NB4 (cell line): ENCODE results near the gene SELP.
"Not testable (repeated sequence)": the region's sequence is repeated elsewhere in the genome, so short reads cannot be mapped to it uniquely, and the experiment has no call there.

Experiments used
- CTCF ChIP-seq: IDR thresholded peaks from one replicate; pipeline ENCODE4 v1.5.1; 2012; ENCODE audit warnings: low read depth, low read length
- POLR2A ChIP-seq: IDR thresholded peaks from 2 replicates; pipeline ENCODE4 v1.6.1; 2011; ENCODE audit warnings: mild to moderate bottlenecking; ENCODE audit not compliant: insufficient read length; ENCODE audit errors: extremely low read depth

GRCh38 chr1:169667227-169667639 lies 37.3 kb upstream of the SELP start:
- not testable (repeated sequence) for TF ChIP-seq CTCF, POLR2A
